ENCODE data around the gene GALNT2. TPM values are rescaled to one million over a fixed set of nuclear protein-coding genes. Genes with fewer than 3 reads are reported as not detected.

GALNT2 gene
- total RNA-seq, 1 experiment from 2014 or later: 47.0 TPM

GRCh38 chr1:230050973-230051735 is 15.9 kb upstream of the GALNT2 start:
- DNase-seq (ENCODE audit: extremely low read depth, low read depth): no peak

GRCh38 chr1:230052018-230052417 is 15.0 kb upstream of the GALNT2 start:
- no peak for DNase-seq (ENCODE audit: extremely low read depth, low read depth)

- no peak for DNase-seq (ENCODE audit: extremely low read depth, low read depth)
Measured at GRCh38 chr1:230052665-230053064, 14.4 kb upstream of the GALNT2 start.

GRCh38 chr1:230054092-230054749 is 12.8 kb upstream of the GALNT2 start:
- DNase-seq (ENCODE audit: extremely low read depth, low read depth): no peak

- DNase-seq (ENCODE audit: extremely low read depth, low read depth): no peak
Measured at GRCh38 chr1:230056098-230056497, 10.9 kb upstream of the GALNT2 start.

GRCh38 chr1:230057100-230057499 is 9.9 kb upstream of the GALNT2 start:
- DNase-seq (ENCODE audit: extremely low read depth, low read depth): no peak

- no peak for DNase-seq (ENCODE audit: extremely low read depth, low read depth)
Measured at GRCh38 chr1:230057681-230058565, 9.1 kb upstream of the GALNT2 start.

- DNase-seq (ENCODE audit: extremely low read depth, low read depth): no peak
Measured at GRCh38 chr1:230058626-230059025, 8.4 kb upstream of the GALNT2 start.

- DNase-seq (ENCODE audit: extremely low read depth, low read depth): no peak
Measured at GRCh38 chr1:230061801-230062200, 5.2 kb upstream of the GALNT2 start.

GRCh38 chr1:230062521-230062920 is 4.5 kb upstream of the GALNT2 start:
- no peak for DNase-seq (ENCODE audit: extremely low read depth, low read depth)

GRCh38 chr1:230064283-230064682 is 2.8 kb upstream of the GALNT2 start:
- no peak for DNase-seq (ENCODE audit: extremely low read depth, low read depth)

- no peak for DNase-seq (ENCODE audit: extremely low read depth, low read depth)
Measured at GRCh38 chr1:230065161-230065560, 1.9 kb upstream of the GALNT2 start.

GRCh38 chr1:230065571-230065970 is 1.5 kb upstream of the GALNT2 start:
- no peak for DNase-seq (ENCODE audit: extremely low read depth, low read depth)

- no peak for DNase-seq (ENCODE audit: extremely low read depth, low read depth)
Measured at GRCh38 chr1:230066031-230066430, 1.0 kb upstream of the GALNT2 start.

- DNase-seq (ENCODE audit: extremely low read depth, low read depth): no peak
Measured at GRCh38 chr1:230067419-230067870, 407 bp downstream of the GALNT2 start.

GRCh38 chr1:230067871-230068620 is 1.0 kb downstream of the GALNT2 start:
- no peak for DNase-seq (ENCODE audit: extremely low read depth, low read depth)

- no peak for DNase-seq (ENCODE audit: extremely low read depth, low read depth)
Measured at GRCh38 chr1:230068621-230068873, 1.5 kb downstream of the GALNT2 start.

- no peak for DNase-seq (ENCODE audit: extremely low read depth, low read depth)
Measured at GRCh38 chr1:230068952-230069684, 2.1 kb downstream of the GALNT2 start.

- DNase-seq (ENCODE audit: extremely low read depth, low read depth): no peak
Measured at GRCh38 chr1:230069796-230070195, 2.8 kb downstream of the GALNT2 start.
